Astrocyte (in vitro differentiated cells and primary cell): Measurements from ENCODE around the gene EPHA2. TPM values are rescaled to one million over a fixed set of nuclear protein-coding genes. Genes with fewer than 3 reads are reported as not detected.

Source experiments
- DNase-seq: peaks from one replicate; pipeline ENCODE4 v3.0.0-alpha.2; 2010; ENCODE audit warnings: low read depth
- FAIRE-seq: peaks from 2 replicates; lab custom pipeline; 2011; peaks lifted over from hg19 to GRCh38; lab: Jason Lieb, UNC
- H2AFZ ChIP-seq: 2 replicates; pipeline ENCODE4 v1.6.0; 2012; ENCODE audit warnings: low read depth, low read length, inconsistent platforms
- H3K27ac ChIP-seq: 2 replicates; pipeline ENCODE4 v1.5.1; 2011; ENCODE audit warnings: low read depth, low read length, inconsistent platforms
- H3K27me3 ChIP-seq: 2 replicates; pipeline ENCODE4 v1.6.0; 2011; ENCODE audit warnings: low read length, inconsistent platforms; ENCODE audit not compliant: insufficient read depth
- H3K36me3 ChIP-seq: 2 replicates; pipeline ENCODE4 v1.5.1; 2011; ENCODE audit warnings: low read length, inconsistent platforms; ENCODE audit not compliant: insufficient read depth
- H3K4me1 ChIP-seq: 2 replicates; pipeline ENCODE4 v1.5.1; 2011; ENCODE audit warnings: low read length, inconsistent platforms; ENCODE audit not compliant: insufficient read depth
- H3K4me2 ChIP-seq: 2 replicates; pipeline ENCODE4 v1.6.0; 2012; ENCODE audit warnings: low read length, inconsistent platforms
- H3K4me3 ChIP-seq: 2 replicates; pipeline ENCODE4 v1.5.1; 2011; ENCODE audit warnings: low read depth, mild to moderate bottlenecking, low read length, inconsistent platforms; ENCODE audit not compliant: insufficient read depth
- H3K79me2 ChIP-seq: 2 replicates; pipeline ENCODE4 v1.6.0; 2012; ENCODE audit warnings: mild to moderate bottlenecking, low read length, inconsistent platforms; ENCODE audit not compliant: insufficient read depth
- H3K9ac ChIP-seq: 2 replicates; pipeline ENCODE4 v1.6.0; 2012; ENCODE audit warnings: mild to moderate bottlenecking, low read length, inconsistent platforms
- H3K9me3 ChIP-seq: 2 replicates; pipeline ENCODE4 v1.5.1; 2012; ENCODE audit warnings: low read depth, mild to moderate bottlenecking, low read length, inconsistent platforms; ENCODE audit not compliant: insufficient read depth
- H4K20me1 ChIP-seq: 2 replicates; pipeline ENCODE4 v1.6.0; 2012; ENCODE audit warnings: low read length, inconsistent platforms; ENCODE audit not compliant: insufficient read depth
- H3K27ac Mint-ChIP-seq: one replicate; pipeline ENCODE4 v1.8.0; 2021; ENCODE audit warnings: mild to moderate bottlenecking, mixed read lengths; ENCODE audit not compliant: unreplicated experiment
- H3K27me3 Mint-ChIP-seq: one replicate; pipeline ENCODE4 v1.8.0; 2021; ENCODE audit warnings: low read depth, mixed read lengths; ENCODE audit not compliant: unreplicated experiment
- H3K36me3 Mint-ChIP-seq: one replicate; pipeline ENCODE4 v1.8.0; 2021; ENCODE audit warnings: low read depth, mixed read lengths; ENCODE audit not compliant: unreplicated experiment
- H3K4me1 Mint-ChIP-seq: one replicate; pipeline ENCODE4 v1.8.0; 2021; ENCODE audit warnings: low read depth, mixed read lengths; ENCODE audit not compliant: unreplicated experiment
- H3K4me3 Mint-ChIP-seq: one replicate; pipeline ENCODE4 v1.8.0; 2021; ENCODE audit warnings: mild to moderate bottlenecking, moderate library complexity, mixed read lengths; ENCODE audit not compliant: unreplicated experiment
- H3K9me3 Mint-ChIP-seq: one replicate; pipeline ENCODE4 v1.8.0; 2021; ENCODE audit warnings: mild to moderate bottlenecking, mixed read lengths; ENCODE audit not compliant: unreplicated experiment
- EZH2 ChIP-seq: IDR thresholded peaks from 2 replicates; pipeline ENCODE4 v1.6.1; 2012; ENCODE audit warnings: mild to moderate bottlenecking, low read length, inconsistent platforms; ENCODE audit not compliant: insufficient read depth
- total RNA-seq: library from RNA; stranded (reverse); gene quantifications from 2 replicates; pipeline ENCODE4 v1.2.1, GENCODE V29; 2021
- TF ChIP-seq, protein P1 (sequence below): IDR thresholded peaks from 2 replicates; pipeline ENCODE4 v1.5.1; 2011; ENCODE audit warnings: low read depth, mild to moderate bottlenecking, inconsistent platforms, low read length, moderate library complexity; ENCODE audit not compliant: insufficient read depth

The EPHA2 gene
- total RNA-seq, 1 donor from 2014 or later = 140 TPM

- Histone ChIP-seq H3K4me3 (no peak overlapping the region), H3K79me2 (no peaks in the 10 kb centered on the region), H3K36me3 (no peaks in the 10 kb centered on the region), H3K27me3 (no peaks in the 10 kb centered on the region), H3K27ac (peak overlapping the region; percentile 84), H3K9ac (peak overlapping the region; percentile 72), H3K4me2 (peak overlapping the region; percentile 78), H3K4me1 (peaks cover 54% of the 10 kb centered on the region), H2AFZ (no peak overlapping the region), H4K20me1 (no peaks in the 10 kb centered on the region), H3K9me3 (no peaks in the 10 kb centered on the region)
- Mint-ChIP-seq H3K4me1 (peaks cover 36% of the 10 kb centered on the region), H3K27me3 (no peaks in the 10 kb centered on the region), H3K27ac (peak overlapping the region; percentile 67), H3K4me3 (no peak overlapping the region), H3K9me3 (no peaks in the 10 kb centered on the region), H3K36me3 (no peaks in the 10 kb centered on the region)
- FAIRE-seq (no peak), DNase-seq (peak; percentile 84)
- TF ChIP-seq EZH2 = no peak
Measured at GRCh38 chr1:16175610-16176553, 20.0 kb upstream of the EPHA2 start.

GRCh38 chr1:16174886-16175598 lies 19.2 kb upstream of the EPHA2 start:
- no peaks in the 10 kb centered on the region for H3K9me3 ChIP-seq
- no peaks in the 10 kb centered on the region for H3K36me3 ChIP-seq
- DNase-seq (no peak), FAIRE-seq (no peak)
- no peaks in the 10 kb centered on the region for H4K20me1 ChIP-seq
- H3K9ac ChIP-seq = peak overlapping the region; percentile 72
- Mint-ChIP-seq H3K36me3 (no peaks in the 10 kb centered on the region), H3K4me1 (peaks cover 32% of the 10 kb centered on the region), H3K4me3 (no peak overlapping the region), H3K9me3 (no peaks in the 10 kb centered on the region), H3K27me3 (peaks cover 4% of the 10 kb centered on the region), H3K27ac (peak overlapping the region; percentile 47)
- H3K27me3 ChIP-seq = no peaks in the 10 kb centered on the region
- H3K27ac ChIP-seq = peak overlapping the region; percentile 84
- H3K4me1 ChIP-seq = peaks cover 51% of the 10 kb centered on the region
- H2AFZ ChIP-seq = no peak overlapping the region
- no peak overlapping the region for H3K4me3 ChIP-seq
- no peak overlapping the region for H3K4me2 ChIP-seq
- TF ChIP-seq EZH2 = no peak
- TF ChIP-seq, protein P1, sequence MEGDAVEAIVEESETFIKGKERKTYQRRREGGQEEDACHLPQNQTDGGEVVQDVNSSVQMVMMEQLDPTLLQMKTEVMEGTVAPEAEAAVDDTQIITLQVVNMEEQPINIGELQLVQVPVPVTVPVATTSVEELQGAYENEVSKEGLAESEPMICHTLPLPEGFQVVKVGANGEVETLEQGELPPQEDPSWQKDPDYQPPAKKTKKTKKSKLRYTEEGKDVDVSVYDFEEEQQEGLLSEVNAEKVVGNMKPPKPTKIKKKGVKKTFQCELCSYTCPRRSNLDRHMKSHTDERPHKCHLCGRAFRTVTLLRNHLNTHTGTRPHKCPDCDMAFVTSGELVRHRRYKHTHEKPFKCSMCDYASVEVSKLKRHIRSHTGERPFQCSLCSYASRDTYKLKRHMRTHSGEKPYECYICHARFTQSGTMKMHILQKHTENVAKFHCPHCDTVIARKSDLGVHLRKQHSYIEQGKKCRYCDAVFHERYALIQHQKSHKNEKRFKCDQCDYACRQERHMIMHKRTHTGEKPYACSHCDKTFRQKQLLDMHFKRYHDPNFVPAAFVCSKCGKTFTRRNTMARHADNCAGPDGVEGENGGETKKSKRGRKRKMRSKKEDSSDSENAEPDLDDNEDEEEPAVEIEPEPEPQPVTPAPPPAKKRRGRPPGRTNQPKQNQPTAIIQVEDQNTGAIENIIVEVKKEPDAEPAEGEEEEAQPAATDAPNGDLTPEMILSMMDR = no peak
- no peaks in the 10 kb centered on the region for H3K79me2 ChIP-seq

GRCh38 chr1:16174261-16174868 lies 18.5 kb upstream of the EPHA2 start:
- H3K27ac ChIP-seq = no peak overlapping the region
- no peak overlapping the region for H3K4me3 ChIP-seq
- TF ChIP-seq, protein P1 = no peak
- TF ChIP-seq EZH2 = no peak
- peaks cover 51% of the 10 kb centered on the region for H3K4me1 ChIP-seq
- no peaks in the 10 kb centered on the region for H3K9me3 ChIP-seq
- DNase-seq (no peak), FAIRE-seq (no peak)
- Mint-ChIP-seq H3K36me3 (no peaks in the 10 kb centered on the region), H3K27ac (peak overlapping the region; percentile 47), H3K4me1 (peaks cover 31% of the 10 kb centered on the region), H3K27me3 (peaks cover 6% of the 10 kb centered on the region), H3K9me3 (no peaks in the 10 kb centered on the region), H3K4me3 (no peak overlapping the region)
- no peaks in the 10 kb centered on the region for H3K36me3 ChIP-seq
- no peak overlapping the region for H3K4me2 ChIP-seq
- H3K27me3 ChIP-seq = no peaks in the 10 kb centered on the region
- H2AFZ ChIP-seq = no peak overlapping the region
- no peaks in the 10 kb centered on the region for H3K79me2 ChIP-seq
- H4K20me1 ChIP-seq = no peaks in the 10 kb centered on the region
- peak overlapping the region; percentile 12 for H3K9ac ChIP-seq
